ENCODE results near the gene MAP7D1.

MAP7D1 gene

DNA sequence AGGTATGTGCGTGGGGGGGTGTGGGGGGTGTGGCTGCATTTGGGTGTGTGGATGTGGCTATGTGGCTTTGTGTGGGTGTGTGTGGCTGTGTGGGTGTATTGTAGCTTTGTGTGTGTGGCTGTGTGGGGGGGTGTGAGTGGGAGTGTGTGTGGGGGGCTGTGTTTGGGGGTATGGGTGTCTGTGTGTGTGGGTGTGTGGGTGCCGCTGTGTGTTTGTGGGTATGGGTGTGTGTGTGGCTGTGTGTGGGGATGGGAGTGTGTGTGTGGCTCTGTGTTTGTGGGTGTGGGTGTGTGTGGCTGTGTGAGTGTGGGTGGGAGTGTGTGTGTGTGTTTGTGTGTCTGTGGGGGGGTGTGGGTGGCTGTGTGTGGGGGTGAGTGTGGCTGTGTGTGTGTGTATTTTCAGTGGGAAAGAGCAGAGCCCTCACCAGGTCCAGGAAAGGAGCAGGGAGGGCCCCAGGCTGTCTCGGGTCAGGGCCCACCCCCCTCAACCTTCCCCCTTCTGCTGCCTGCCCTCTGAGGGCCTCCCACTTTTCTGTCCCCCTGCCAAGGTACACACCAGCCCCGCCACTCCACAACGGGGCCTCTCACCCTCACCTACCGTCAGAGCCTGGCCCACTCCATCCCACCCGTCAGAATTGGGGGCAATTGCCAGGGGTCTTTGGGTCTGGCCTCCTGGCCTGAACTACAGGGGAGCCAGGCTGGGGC is 29.0 kb upstream of the MAP7D1 start:
- no peak for DNase-seq (ENCODE audit: low spot score)

DNA sequence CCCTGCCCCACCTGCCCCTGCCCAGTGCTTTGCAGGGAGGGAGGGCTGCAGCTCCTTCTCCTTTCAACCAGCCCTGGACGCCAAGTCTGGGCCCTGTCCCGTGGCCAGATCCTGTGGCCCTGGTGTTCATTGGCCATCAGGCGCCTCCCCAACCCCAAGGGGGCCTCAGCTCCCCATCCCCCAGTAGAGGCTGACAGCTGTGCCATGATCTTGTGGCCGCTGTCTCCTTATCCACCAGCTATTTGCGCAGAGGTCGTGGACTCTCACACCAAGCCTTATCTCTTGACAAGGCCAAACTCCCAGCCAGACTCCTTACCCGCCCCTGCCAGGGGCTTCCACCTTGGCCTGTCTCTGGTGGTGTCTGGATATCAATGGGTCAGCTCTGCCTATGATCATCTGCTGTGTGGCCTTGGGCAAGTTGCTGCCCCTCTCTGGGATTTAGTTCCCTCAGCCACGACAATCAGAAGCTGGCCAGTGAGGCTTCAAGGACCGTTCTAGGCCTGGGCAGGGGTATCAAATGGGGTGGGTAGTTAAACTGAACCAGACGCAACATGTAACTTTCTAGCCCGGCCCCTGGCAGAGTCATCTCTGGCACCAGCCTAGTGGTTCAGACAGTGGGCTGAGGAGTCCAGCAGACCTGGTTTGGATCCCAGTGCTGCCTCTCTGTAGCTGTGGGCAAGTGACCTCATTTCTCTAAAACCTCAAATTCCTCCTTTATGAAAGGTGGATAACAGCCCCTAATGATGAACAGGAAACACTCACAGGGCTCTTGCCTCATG is 27.6 kb upstream of the MAP7D1 start:
- no peak for DNase-seq (ENCODE audit: low spot score)

DNA sequence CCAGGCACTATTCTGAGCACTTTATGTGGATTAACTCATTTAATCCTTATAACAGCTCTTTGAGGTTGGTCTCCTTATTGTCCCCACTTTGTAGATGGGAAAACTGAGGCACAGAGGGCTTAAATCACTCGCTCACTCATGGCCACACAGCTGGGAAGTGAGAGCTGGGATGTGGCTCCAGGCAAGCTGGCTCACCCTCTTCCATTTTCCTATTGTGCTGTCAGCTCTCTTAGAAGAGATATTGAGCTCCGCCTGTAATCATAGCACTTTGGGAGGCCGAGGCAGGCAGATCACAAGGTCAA is 27.1 kb upstream of the MAP7D1 start:
- DNase-seq (ENCODE audit: low spot score), result no peak

DNA sequence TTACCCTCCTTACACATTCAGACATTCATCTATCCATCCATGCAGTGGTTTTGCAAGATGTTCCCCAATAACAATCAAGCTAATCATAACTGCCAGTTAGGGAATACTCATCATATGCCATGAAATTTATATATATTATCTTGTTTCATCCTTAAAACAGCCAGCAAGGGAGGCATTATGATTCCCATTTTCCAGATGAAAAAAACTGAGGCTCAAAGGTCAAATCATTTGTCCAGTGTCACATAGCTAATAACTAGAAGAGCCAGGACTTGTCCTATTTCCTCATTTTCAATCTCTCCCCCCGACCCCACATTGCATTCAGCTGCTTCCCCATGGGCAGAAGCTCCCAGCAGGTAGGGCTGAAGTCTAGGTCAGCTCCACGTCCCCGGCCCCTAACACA is 23.9 kb upstream of the MAP7D1 start:
- no peak for DNase-seq (ENCODE audit: low spot score)

DNA sequence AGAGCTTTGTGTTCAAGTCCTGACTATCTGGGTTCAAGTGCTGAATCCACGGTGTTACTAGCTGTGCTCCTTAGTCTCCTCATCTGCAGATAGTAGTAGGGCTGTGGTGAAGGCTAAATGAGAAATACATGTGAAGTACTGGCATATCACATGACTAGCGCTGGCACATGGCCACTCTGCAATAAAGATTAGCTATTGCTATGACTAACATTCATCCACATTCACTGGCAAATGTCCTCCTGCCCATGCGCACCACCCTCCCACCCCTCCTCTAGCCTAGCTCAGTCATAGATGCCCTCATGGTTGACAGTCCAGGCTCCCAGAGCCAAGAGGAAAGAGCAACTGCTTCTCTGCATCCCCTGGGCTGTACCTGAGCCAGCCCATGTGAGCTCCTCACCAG is 22.5 kb upstream of the MAP7D1 start:
- DNase-seq (ENCODE audit: low spot score), result no peak

DNA sequence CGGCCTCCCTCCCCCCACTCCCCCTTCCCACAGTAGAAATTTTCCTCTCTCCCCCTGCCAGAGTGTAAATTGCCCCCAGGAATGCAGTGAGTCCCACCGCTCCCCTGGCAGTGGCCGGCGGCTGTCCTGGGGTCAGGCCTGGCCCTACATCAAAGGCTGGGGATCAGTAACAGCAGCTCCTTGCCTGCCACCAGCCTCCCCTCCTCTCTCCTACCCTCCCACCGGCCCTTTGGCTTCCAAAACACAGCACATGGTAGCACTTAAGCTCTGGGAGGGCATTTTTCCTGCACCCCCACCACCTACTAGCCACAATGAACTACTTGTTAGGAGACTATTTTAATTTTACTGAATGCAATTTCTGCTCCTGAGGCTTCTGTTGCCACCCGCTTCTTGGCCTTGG is 21.9 kb upstream of the MAP7D1 start:
- DNase-seq (ENCODE audit: low spot score), result no peak

DNA sequence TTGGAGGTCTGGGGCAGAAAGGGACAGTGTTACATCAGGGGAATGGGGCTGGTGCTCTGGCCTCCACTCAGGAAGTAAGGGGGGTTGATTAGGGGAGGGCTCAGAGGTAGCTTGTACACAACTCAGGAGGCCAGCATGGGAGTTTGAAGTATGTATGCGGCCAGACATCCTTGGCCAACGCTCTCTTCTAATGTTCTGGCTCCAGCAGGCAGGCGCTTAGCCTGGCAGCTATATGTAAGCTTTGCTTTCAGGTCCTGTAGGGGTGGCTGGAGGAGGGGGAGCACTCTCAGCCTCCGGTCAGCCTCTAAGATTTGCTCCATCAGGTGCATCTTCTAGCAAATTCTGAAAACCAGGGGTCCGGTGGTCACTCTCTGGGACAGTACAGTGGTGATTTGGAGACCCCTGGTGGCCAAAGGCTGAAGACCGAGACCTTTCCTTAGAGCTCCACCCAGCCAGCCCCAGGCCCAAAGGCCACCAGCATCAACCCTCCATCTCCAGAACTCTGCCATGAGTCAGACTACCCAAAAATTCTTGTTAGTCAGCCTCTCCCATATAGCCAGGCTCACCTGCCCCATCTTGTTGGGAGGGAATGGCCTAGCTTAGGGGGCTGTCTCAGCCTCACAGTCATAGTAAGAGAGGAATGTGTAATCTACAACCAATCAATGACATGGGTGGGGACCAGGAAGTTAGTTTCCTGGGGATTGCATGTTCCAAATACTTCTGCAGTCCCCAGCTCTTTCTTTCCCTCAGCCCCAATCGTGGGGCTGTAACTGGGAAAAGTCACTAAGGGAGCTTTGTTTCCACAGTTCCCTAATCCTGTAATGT is 21.2 kb upstream of the MAP7D1 start:
- peak; percentile 49 for DNase-seq (ENCODE audit: low spot score)

DNA sequence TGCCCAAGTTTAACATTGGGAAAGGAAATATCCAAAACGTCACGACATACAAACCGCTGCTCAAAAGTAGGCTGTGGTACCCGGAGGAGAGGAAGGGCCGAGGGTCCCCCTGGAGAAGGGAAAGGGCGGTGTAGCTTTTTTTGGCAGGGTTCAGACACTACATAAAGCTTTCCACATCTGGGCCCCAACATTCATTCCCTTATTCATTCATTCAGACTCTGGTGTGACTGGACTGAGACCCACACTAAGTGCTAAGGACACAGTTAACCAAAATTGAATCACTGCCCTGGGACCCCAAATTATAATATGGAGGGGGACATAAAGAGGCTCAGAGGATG is 20.7 kb upstream of the MAP7D1 start:
- DNase-seq (ENCODE audit: low spot score), result no peak

DNA sequence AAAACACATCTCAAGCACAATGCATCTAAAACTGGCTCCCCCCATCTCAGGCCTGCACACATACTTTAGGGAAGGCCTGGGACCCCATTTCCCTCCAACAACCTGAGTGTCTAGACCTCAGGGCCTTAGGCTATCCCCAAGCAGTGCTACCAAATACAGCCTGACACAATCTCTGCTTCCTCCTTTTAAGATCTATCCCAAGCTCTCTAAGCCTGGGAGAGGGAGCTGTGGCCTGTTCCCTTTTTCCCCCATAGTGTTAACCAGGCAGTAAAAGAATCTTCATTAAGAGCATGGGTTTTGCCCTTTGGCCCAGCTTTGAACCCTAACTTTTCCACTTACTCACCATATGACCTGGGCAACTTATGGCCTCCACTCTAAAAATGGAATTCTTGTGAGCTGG is 20.2 kb upstream of the MAP7D1 start:
- no peak for DNase-seq (ENCODE audit: low spot score)

DNA sequence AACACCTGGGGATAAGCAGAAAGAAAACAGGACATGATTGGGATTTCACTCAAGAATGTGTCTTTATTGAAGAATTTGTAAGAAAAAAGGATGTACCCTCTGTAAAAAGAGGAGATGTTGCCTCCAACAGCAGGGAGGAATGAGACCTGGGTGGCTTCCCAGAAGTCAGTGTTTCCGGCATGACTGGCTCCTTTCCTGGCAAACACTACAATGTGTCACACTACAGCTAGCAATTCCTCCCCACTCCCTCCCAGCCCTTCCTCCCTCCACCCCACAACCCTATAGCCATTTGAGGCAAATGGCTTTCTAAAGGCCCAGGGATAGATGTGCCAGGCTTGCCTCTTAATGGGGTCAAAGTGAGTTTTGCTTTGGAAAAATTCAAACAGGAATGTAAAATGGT is 19.4 kb upstream of the MAP7D1 start:
- DNase-seq (ENCODE audit: low spot score), result no peak

DNA sequence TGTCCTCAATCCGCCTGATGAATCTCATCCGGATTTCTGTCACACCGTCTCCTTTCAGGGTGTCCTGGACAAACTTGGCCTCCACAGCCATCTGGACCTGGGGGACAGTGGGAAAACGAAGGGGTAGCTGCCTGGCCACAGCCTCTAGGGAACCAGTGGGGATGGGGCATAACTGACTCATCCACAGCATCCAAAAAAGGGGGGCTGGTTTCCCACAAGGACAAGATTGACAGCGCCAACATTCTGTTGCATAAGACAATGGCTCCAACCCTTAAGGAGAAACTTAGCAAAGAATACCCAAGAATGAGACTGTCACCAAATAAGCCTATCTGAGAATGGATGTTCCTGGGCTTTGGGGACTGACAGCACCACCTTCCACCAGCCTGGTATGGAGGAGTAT is 18.7 kb upstream of the MAP7D1 start:
- no peak for DNase-seq (ENCODE audit: low spot score)

DNA sequence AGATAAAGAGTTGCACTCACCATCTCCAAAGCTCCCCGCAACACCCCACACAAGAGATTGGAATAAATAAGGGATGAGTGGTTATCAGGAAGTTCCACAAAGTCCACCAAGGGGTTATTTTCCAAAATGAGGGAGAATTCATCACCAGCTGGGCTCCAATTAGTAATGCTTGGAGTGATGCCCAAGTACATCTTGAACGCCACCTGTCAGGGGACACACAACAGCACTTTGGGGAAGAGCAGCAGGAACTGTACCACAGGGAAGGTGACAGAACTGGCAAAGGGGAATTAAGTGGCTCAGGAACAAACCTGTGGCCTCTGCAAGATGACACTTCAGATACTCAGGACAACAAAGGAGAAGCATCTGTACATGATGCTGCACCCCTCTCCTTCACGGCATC is 18.2 kb upstream of the MAP7D1 start:
- no peak for DNase-seq (ENCODE audit: low spot score)

DNA sequence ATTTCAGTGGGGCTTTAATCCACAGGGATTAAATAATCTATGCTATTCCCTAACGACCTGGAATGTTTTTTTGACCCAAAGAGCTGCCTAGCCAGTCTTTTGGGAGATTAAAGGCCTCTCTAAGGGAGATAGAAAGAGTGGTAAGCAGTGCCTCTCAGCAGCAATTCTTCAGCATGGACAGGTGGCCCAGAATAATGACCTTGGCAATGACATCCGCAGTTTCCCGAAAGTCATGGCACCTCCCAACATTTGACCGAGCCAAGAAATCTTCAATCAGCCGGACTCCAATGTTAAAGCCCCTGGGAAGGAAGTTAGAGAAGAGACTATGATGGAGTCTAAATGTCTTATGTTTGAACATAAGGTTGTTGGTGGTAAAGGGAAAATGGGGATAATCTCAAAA is 16.4 kb upstream of the MAP7D1 start:
- DNase-seq (ENCODE audit: low spot score), result no peak

DNA sequence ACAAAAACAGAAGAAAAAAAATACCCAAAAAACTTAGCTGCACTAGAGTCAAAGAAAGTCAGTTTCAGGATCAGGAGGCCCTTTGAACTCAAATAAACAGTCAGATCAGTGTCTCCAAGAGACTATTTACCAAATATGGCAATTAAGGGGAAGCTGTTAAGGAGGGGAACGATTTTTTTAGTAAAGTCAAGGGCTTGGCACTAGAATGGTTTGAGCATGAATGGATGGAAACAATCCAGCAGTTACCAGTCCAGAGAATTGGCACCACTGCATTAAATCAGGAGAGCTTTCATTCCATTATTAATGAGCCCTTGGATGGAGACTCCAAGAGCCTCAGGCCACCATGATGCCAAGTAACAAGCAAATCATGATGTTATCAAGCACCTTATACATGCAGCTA is 13.8 kb upstream of the MAP7D1 start:
- DNase-seq (ENCODE audit: low spot score), result no peak

DNA sequence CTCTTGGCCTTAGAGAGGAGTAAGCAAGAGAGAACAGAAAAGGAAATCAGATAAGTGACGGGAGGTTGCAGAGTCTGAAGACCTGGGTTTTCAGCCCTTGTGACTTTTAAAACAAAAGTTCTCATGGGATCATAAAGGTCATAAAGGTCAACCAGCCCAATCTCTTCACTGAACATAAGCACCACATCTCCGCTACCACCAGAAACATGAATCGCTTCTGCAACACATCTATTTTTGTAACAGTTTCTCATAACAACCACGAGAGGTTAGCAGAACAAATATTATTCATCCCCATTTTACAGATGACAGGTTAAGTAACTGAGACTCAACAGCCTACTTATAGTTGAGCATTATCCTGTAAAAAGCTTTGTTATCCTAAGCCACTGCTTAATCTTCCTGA is 12.5 kb upstream of the MAP7D1 start:
- no peak for DNase-seq (ENCODE audit: low spot score)

DNA sequence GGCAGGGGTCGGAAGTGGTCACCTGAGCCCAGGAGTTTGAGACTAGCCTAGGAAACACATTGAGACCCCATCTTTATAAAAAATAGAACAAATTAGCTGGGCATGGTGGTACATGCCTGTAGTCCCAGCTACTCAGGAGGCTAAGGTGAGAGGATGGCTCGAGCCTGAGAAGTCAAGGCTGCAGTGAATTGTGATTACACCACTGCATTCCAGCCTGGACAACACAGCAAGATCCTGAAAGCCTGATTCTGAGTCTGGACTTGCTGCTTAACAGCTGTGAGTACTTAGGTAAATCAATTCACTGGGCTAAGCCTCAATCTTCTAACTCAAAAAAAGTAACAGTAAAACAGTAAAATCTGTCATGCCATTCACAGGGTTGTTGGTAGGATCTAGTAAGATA is 11.5 kb upstream of the MAP7D1 start:
- DNase-seq (ENCODE audit: low spot score), result no peak

DNA sequence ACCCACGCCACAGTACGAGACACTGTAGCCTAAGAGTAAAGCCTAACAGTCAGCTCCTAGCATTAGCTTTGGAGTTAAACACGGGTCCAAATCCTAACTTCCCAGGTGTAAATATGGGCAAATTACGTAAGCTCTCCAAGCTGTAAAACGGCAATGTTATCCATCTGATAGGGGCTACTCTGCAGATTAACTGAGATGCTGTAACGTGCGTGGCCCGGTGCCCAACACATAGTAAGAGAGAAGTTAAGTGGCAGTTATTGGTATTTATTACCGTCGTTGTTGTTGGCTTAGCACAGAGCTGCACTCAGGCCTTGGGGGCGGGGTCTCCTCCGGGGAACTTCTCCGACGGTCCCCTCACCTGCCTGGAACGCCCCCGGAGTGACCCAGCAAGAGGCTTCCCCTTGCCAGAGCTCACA is 7.1 kb upstream of the MAP7D1 start:
- DNase-seq (ENCODE audit: low spot score), result no peak

DNA sequence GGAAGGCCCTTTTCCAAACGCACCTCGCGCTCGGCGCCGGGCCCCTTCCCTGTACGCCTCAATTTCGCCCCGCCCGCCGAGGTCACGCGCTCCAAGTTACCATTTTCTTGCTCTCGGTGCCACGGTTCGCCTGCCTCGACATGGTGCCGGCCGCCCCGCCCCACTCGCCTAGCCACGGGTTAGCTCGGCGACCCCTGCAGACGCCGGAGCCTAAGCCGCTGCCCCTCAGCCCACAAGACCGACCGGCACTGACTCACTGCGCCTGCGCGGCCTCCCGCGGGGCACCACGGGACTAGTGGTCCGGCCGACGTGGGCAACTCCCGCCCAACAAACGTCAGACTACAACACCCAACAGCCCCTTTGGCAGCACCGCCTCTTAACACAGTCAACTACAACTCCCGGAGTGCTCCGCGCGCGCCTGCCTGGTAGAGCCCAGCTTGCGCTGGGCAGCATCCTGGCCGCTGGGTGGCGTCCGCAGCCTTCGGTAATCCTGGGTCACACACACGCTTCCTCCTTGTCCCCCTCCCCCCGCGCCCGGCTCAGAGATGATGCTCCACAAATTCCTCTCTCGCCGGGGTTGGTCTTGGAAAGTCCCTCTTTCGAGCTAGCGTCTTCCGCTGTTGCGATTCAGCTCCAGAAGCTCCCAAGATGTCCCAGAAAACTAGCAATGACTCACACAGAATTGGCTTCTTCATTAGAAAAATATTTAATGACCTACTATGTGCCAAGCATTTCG is 6.6 kb upstream of the MAP7D1 start, which contains the start of gene TRAPPC3:
Gene TRAPPC3, minus strand, starts transcription at position 250 of the 736 bp plus-strand sequence. Its CDS starts 108 bp downstream, at position 142.
- DNase-seq (ENCODE audit: low spot score), result peak; percentile 99

DNA sequence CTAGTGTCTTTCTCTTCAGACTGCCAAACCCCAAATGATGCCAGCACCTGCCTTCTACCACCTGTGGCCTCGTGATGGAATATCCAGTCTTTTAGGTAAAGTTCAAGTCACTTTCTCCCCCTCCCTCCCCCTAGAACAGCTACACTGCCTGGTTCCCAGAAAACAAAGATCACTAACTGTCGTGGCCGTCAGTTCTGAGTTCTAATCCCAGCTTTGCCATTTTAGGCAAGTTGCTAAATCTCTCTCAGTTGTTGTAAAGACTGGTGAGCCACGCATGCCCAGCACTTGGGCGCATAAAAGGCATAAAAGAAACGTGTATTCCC is 6.0 kb upstream of the MAP7D1 start:
- no peak for DNase-seq (ENCODE audit: low spot score)

DNA sequence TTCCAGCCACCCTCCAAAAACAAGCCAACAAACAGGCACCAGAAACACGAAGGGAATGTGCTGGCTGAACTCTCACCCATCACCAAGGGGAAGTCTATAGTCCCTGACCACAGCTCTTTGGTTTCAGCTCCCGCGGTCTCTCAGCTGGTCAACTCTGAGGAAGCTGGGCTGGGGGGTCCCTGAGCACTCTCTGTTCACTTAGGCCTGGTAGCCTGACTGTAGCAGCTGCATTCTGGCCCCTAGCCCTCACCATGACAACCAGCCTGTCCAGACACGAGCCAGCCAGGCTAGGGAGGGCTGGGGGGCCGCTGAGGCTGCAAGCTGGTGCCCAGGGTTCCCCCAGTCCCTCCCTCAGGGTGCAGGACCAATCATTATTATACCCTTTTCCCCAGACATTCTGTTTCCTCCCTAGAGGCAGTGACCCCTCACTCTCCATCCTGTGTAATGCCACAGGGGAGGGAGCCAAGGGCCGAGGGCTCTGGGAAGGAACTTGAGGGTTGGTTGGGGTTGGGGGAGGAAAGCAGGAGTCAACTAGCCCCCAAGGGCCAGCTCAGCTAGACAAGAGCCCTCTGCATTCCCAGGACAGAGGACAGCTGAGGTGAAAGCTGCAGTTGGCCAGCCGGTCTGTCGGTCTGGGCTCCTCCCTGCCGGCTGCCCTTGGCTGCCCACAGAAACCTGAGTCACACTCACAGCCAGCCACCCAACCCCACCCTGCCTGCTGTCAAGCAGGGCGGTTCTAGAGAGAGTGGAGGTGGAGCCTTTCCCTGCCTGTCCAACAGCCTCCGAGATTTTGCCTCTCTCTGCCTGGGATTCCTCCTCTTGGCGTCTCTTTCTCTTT is 5.4 kb upstream of the MAP7D1 start:
- DNase-seq (ENCODE audit: low spot score), result peak; percentile 86

DNA sequence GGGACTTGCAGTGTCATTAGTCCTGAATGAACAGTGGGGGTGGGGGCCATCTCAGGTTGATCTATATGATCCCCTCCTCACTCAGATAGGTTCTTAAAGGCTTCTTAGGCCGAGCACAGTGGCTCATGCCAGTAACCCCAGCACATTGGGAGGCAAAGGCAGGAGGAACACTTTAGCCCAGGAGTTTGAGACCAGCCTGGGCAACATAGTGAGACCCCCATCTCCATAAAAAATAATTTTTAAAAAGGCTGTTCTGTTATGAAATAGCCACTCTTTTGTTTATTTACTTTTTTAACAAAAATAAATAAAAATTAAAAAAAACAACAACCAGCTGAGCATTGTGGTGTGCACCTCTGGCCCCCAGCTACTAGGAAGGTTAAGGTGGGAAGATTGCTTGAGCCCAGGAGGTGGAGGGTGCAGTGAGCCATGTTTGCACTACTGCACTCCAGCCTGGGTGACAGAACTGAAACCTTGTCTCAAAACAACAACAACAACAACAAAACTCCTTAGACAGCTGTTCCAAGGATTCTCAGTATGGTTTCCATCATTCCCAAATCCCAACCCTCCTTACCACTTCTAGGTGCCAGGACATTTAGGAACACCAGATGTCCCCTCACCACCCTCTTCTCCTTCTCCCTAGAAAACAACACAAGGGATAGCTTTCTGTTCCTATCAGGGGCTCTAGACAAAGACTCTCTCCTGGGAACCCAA is 4.7 kb upstream of the MAP7D1 start:
- DNase-seq (ENCODE audit: low spot score), result no peak

All from SK-N-DZ (cell line).